Measurements from ENCODE around the gene SMC1B.

Gene SMC1B

GRCh38 chr22:45319324-45319685 lies 94.1 kb downstream of the SMC1B start:
- DNase-seq (ENCODE audit: low read depth in 3 of 3), result no peak

DNA sequence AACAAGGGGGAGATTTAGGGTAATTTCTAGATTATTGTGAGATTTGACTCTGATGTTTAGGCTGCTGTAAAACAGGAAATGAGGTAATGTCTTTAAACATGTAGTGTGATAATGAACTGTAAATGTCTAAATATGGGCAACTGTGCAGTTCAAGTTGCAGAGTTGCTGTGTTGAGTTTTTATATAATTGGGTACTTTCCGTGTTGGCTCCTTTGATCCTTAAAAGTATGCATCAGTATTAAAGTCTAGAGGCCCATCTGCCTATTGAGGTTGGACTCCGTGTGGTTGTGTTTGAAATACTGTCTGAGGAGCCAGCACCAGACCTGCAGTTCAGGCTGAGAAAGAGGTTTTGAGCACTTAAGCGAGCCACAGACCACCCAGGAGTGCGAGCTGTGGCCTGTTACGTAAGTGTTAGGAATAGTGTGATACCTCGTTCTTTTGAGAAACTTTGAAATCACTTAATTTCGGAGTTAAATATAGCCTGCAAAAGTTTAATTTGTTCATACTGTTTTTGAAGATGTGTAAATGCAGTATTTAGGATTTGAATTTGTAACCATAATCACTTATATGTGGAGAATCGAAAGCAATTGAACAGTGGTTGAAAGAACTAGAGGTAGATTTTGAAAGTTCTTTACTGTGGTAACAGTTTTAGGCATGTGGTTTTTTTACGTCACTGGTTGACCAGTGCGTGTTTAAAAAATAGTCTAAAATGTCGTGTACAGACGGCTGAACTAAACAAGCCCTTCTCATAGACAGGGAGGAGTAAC lies 94.7 kb downstream of the SMC1B start:
- DNase-seq (ENCODE audit: low read depth in 3 of 3), result peak in 1 of 3 experiments; percentile 26

DNA sequence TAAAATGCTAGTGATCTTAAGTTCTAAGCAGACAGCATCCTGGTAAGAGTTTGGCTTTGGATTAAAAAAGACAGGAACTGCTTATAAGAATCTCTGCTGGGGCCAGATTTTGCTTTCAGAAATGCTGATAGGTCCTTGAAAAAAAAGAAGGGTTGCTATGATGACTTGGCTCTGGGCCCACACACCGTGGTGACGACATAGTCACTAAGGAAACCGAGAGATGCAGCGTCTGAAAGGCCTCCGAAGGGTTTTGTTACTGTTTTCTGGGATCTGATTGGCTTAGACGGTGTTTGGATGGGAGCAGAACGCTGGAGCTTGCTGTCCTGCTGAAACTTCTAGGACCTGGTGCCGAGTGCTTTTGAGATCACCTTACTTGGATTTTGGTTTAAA lies 95.2 kb downstream of the SMC1B start:
- DNase-seq (ENCODE audit: low read depth in 3 of 3), result peak; percentile 66 to 82 (median 81)

GRCh38 chr22:45317551-45318167 lies 95.7 kb downstream of the SMC1B start:
- DNase-seq (ENCODE audit: low read depth in 3 of 3), result no peak

GRCh38 chr22:45316796-45317526 lies 96.4 kb downstream of the SMC1B start:
- no peak for DNase-seq (ENCODE audit: low read depth in 3 of 3)

GRCh38 chr22:45314786-45315185 lies 98.6 kb downstream of the SMC1B start:
- no peak for DNase-seq (ENCODE audit: low read depth in 3 of 3)

- no peak for DNase-seq (ENCODE audit: low read depth in 3 of 3)
These were observed 99.2 kb downstream of the SMC1B start for GRCh38 chr22:45314054-45314721.

DNA sequence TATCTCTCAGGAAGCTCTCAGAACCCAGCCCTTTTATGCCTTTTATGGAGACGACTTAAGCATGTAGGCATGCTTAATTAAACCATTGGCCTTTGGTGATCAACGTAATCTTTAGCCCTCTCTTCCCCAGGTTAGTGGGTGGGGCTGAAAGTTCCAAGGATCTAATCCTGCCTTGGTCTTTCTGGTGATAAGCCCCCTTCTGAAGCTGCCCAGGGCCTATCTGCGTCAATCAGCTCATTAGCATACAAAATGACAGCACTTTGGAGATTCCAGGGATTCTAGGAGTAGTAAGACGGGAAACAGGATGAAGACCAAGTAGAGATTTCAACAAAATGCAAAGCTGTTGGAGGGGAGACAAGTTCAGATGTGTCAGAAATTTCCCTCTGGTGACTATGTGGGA lies 100.5 kb downstream of the SMC1B start:
- DNase-seq (ENCODE audit: low read depth in 3 of 3), result no peak

GRCh38 chr22:45312415-45312814 lies 101.0 kb downstream of the SMC1B start:
- DNase-seq (ENCODE audit: low read depth in 3 of 3), result no peak

DNA sequence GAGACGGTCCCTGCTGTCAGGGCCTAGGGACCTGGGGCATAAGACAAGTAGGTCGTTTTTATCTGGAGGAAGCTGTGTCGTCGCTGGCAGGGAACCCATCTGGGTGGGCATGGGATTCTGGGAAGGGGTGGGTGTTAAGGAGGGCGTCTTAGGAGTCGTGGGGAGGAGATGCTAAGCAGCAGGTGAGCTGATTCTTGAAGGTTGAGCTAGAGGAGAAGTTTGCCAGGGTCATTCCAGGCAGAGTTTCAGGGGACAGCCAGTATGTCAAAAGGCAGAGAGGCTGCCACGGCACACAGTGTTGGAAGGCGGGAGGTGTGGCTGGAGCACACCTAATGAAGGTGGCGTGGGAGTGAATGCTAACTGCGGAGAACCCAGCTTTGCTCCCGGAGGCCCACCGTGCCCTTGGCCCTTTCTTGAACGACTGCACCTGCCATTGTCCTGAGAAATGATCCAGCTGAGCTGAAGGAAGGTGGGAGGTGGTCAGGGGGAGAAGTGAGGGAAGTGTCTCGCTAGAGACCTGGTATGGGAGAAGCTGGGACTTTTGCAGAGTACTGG lies 102.3 kb downstream of the SMC1B start:
- DNase-seq (ENCODE audit: low read depth in 3 of 3), result no peak

DNA sequence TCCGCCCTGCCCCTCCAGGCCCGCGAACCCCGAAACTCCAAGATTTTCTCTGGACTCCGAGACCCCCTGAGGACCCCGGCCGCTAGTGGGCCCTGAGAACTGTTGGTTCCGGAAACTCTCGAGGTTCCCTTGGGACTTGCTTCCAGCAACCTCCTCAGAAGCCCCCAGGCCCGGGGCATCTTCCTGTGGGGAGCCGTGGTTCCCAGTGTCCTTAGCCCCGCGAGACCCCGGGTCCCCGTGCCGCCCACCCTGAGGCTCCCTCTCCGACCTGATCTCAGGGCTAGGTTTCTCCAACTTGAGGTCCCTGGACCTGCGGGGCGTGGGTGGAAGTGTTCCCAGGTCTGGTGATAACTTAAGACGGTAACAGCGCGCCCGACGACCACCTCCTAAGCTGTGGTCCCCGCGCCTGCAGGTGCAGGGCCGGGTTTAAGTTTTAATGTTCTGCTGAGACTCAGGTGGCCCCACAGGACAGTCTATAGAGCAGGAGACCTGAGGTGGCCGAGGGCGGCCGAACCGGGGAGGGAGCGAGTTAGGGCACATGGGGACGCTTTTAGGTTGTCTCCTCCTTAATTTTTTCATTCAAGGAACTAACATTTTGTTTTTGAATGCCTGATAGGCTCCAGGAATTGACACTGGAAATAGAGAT lies 102.9 kb downstream of the SMC1B start:
- no peak for DNase-seq (ENCODE audit: low read depth in 3 of 3)

GRCh38 chr22:45309422-45310227 lies 103.8 kb downstream of the SMC1B start, which contains the start of gene FAM118A:
Gene FAM118A, plus strand, starts transcription at chr22:45309934. Its CDS starts 12,446 bp downstream, at chr22:45322380.
- peak; percentile 93 to 97 (median 96) for DNase-seq (ENCODE audit: low read depth in 3 of 3)

DNA sequence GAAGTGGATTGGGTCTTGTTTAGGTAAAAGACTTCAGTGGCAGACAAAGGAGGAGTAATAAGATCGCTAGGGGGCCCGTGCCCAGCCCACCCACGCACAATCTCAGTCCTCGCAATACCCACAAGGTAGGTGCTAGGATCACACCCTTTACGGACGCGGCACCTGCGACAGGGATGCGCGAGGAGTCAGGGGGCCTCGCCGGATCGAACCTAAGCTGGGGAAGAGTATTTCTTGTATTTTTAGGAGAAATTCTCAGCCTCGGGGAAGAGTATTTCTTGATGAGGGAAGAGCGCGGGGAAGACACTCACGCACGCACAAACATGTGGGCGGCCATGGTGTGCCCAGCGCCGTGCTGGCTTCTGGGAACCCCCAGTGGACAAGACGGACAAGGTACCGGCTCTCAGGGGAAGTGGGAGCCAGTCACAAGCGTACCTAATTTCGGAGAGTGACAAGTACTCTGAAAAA lies 104.4 kb downstream of the SMC1B start:
- no peak for DNase-seq (ENCODE audit: low read depth in 3 of 3)

- no peak for DNase-seq (ENCODE audit: low read depth in 3 of 3)
These were observed 104.9 kb downstream of the SMC1B start for GRCh38 chr22:45308391-45308956.

DNA sequence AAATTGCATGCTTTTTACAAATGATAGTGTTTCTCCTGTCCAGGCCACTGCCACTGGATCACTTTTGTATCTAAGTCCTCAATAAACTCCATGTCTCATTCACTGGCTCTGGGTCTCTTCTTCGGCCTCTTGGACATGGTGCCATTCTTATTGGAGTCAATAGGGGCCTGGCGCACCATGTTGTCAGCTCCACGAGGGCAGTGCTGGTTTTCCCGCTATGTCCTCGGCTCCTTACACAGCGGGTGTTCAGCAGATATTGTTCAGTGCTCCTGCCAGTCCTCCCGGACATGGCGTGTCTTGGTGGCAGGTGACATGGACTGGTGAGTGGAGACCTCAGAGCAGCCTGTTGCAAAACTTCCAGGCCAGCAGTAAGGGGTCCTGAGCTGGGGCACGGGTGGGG lies 107.3 kb downstream of the SMC1B start:
- DNase-seq (ENCODE audit: low read depth in 3 of 3), result no peak

GRCh38 chr22:45305456-45306075 lies 107.8 kb downstream of the SMC1B start:
- no peak for DNase-seq (ENCODE audit: low read depth in 3 of 3)

DNA sequence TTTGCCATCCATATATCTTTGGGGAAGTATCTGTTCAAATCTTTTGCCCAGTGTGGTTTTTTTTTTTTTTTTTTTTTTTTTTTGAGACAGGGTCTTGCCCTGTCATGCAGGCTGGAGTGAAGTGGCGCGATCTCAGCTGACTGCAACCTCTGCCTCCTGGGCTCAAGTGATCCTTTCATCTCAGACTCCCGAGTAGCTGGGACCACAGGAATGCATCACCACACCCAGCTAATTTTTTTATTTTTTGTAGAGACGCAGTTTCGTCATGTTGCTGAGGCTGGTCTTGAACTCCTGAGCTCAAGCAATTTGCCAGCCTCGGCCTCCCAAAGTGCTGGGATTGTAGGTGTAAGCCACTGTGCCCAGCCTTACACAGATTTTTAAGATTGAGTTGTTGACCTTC lies 108.4 kb downstream of the SMC1B start:
- DNase-seq (ENCODE audit: low read depth in 3 of 3), result no peak

DNA sequence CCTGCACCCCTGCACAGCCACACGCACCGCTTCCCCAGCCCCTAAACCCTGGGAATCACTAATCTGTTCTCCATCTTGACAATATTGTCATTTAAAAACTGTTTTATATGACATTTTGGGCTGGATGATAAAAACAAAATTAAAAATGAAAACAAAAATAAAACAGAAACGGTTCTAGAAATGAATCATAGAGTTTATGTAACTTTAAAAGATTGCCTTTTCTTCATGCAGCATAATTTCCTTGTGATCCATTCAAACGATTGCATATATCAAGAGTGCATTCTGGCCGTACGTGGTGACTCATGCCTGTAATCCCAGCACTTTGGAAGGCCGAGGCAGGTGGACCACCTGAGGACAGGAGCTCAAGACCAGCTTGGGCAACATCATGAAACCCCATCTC lies 110.2 kb downstream of the SMC1B start:
- no peak for DNase-seq (ENCODE audit: low read depth in 3 of 3)

- DNase-seq (ENCODE audit: low read depth in 3 of 3), result no peak
These were observed 110.6 kb downstream of the SMC1B start for GRCh38 chr22:45302751-45303150.
